ENCODE results near the gene DOCK9. TPM values are rescaled to one million over a fixed set of nuclear protein-coding genes. Genes with fewer than 3 reads are reported as not detected.

The DOCK9 gene
- total and polyA plus RNA-seq, 2 experiments from 2014 or later: 16.4 to 38.9 TPM

- Histone ChIP-seq H3K4me2 (no peak overlapping the region), H4K20me1 (ENCODE audit: insufficient read depth, poor library complexity, severe bottlenecking) (no peaks in the 10 kb centered on the region), H3K79me2 (no peaks in the 10 kb centered on the region), H2AFZ (no peak overlapping the region), H3K4me3 (no peak overlapping the region), H3K9me3 (ENCODE audit: low read depth) (no peaks in the 10 kb centered on the region), H3K27me3 (no peaks in the 10 kb centered on the region), H3K4me1 (ENCODE audit: insufficient read depth) (no peaks in the 10 kb centered on the region), H3K9me2 (replicated peaks; ENCODE audit: insufficient read depth) (no peaks in the 10 kb centered on the region), H3K36me3 (replicated peaks; ENCODE audit: insufficient read depth, low read depth) (no peaks in the 10 kb centered on the region), H3K27ac (no peak overlapping the region)
- DNase-seq (ENCODE audit: low spot score): no peak
- TF ChIP-seq EZH2 (IDR thresholded peaks at IDR 0.05; ENCODE audit: borderline replicate concordance) (no peak), CTCF (IDR thresholded peaks at IDR 0.05; ENCODE audit: poor library complexity) (no peak), EZH2phosphoT487 (IDR thresholded peaks at IDR 0.05; ENCODE audit: low read depth, severe bottlenecking, unreplicated experiment) (no peak)
- 90% methylated on average over 2 of the region's 2 CpGs for WGBS (ENCODE audit: low lambda C conversion rate, missing lambda C conversion rate)
Observed at GRCh38 chr13:98905199-98905598, 72.7 kb downstream of the DOCK9 start.

DNA sequence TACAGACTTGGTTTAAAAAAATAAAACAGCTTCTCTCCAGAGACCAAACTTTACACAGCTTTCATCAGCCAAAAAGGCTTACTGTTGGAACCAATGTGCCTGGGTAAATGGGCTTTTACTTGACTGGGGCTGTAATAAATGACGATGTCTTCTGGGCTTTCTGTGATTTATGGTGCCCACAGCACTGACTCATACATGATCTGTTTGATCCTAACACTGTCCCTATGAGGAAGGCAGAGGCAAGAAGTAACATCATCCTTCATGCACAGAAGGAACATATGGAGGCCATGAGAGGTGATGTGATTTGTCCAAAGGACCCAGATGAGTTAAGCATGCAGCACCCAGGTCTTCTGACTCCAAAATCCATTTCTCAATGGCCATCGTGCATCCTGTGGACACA is 77.4 kb downstream of the DOCK9 start:
- Histone ChIP-seq H3K79me2 (no peaks in the 10 kb centered on the region), H3K9me2 (replicated peaks; ENCODE audit: insufficient read depth) (no peaks in the 10 kb centered on the region), H2AFZ (no peak overlapping the region), H3K4me2 (no peak overlapping the region), H3K27ac (no peak overlapping the region), H3K4me3 (no peak overlapping the region), H3K9me3 (ENCODE audit: low read depth) (no peaks in the 10 kb centered on the region), H3K27me3 (no peaks in the 10 kb centered on the region), H3K36me3 (replicated peaks; ENCODE audit: insufficient read depth, low read depth) (no peaks in the 10 kb centered on the region), H3K4me1 (ENCODE audit: insufficient read depth) (peaks cover 6% of the 10 kb centered on the region), H4K20me1 (ENCODE audit: insufficient read depth, poor library complexity, severe bottlenecking) (no peaks in the 10 kb centered on the region)
- no peak for DNase-seq (ENCODE audit: low spot score)
- 69% methylated on average over 2 of the region's 2 CpGs for WGBS (ENCODE audit: low lambda C conversion rate, missing lambda C conversion rate)
- no peak for TF ChIP-seq EZH2 (IDR thresholded peaks at IDR 0.05; ENCODE audit: borderline replicate concordance)
- TF ChIP-seq EZH2phosphoT487 (IDR thresholded peaks at IDR 0.05; ENCODE audit: low read depth, severe bottlenecking, unreplicated experiment): no peak
- TF ChIP-seq CTCF (IDR thresholded peaks at IDR 0.05; ENCODE audit: poor library complexity): no peak

- WGBS (ENCODE audit: low lambda C conversion rate, missing lambda C conversion rate): 71% methylated on average over 1 of the region's 1 CpG
- Histone ChIP-seq H3K79me2 (no peaks in the 10 kb centered on the region), H3K36me3 (replicated peaks; ENCODE audit: insufficient read depth, low read depth) (no peaks in the 10 kb centered on the region), H3K9me3 (ENCODE audit: low read depth) (no peaks in the 10 kb centered on the region), H4K20me1 (ENCODE audit: insufficient read depth, poor library complexity, severe bottlenecking) (no peaks in the 10 kb centered on the region), H3K4me2 (no peak overlapping the region), H3K27me3 (no peaks in the 10 kb centered on the region), H3K27ac (no peak overlapping the region), H2AFZ (no peak overlapping the region), H3K4me3 (no peak overlapping the region), H3K4me1 (ENCODE audit: insufficient read depth) (peaks cover 6% of the 10 kb centered on the region), H3K9me2 (replicated peaks; ENCODE audit: insufficient read depth) (no peaks in the 10 kb centered on the region)
- DNase-seq (ENCODE audit: low spot score): no peak
- TF ChIP-seq CTCF (IDR thresholded peaks at IDR 0.05; ENCODE audit: poor library complexity): no peak
- TF ChIP-seq EZH2phosphoT487 (IDR thresholded peaks at IDR 0.05; ENCODE audit: low read depth, severe bottlenecking, unreplicated experiment): no peak
- TF ChIP-seq EZH2 (IDR thresholded peaks at IDR 0.05; ENCODE audit: borderline replicate concordance): no peak
Observed at GRCh38 chr13:98897706-98898105, 80.2 kb downstream of the DOCK9 start.

DNA sequence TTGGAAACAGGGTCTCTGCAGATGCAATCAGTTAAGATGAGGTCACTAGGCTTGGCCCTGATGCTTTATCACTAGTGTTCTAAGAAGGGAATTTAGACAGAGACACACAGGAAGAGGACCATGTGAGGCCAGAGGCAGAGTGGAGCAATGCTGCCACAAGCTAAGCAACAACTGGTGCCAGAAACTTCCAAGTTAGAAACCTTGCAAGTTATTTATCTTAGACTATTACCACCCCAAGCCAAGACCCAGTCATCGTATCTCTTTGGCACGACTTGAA is 81.1 kb downstream of the DOCK9 start:
- Histone ChIP-seq H3K9me3 (ENCODE audit: low read depth) (no peaks in the 10 kb centered on the region), H3K9me2 (replicated peaks; ENCODE audit: insufficient read depth) (no peaks in the 10 kb centered on the region), H3K4me3 (no peak overlapping the region), H4K20me1 (ENCODE audit: insufficient read depth, poor library complexity, severe bottlenecking) (no peaks in the 10 kb centered on the region), H2AFZ (no peak overlapping the region), H3K36me3 (replicated peaks; ENCODE audit: insufficient read depth, low read depth) (no peaks in the 10 kb centered on the region), H3K4me2 (no peak overlapping the region), H3K79me2 (no peaks in the 10 kb centered on the region), H3K27me3 (no peaks in the 10 kb centered on the region), H3K4me1 (ENCODE audit: insufficient read depth) (peaks cover 12% of the 10 kb centered on the region), H3K27ac (no peak overlapping the region)
- TF ChIP-seq CTCF (IDR thresholded peaks at IDR 0.05; ENCODE audit: poor library complexity): no peak
- TF ChIP-seq EZH2 (IDR thresholded peaks at IDR 0.05; ENCODE audit: borderline replicate concordance): no peak
- no peak for TF ChIP-seq EZH2phosphoT487 (IDR thresholded peaks at IDR 0.05; ENCODE audit: low read depth, severe bottlenecking, unreplicated experiment)
- no peak for DNase-seq (ENCODE audit: low spot score)
- 86% methylated on average over 2 of the region's 2 CpGs for WGBS (ENCODE audit: low lambda C conversion rate, missing lambda C conversion rate)

Measured in hepatocyte (in vitro differentiated cells).